Measurements from ENCODE around the gene REC8. TPM values are rescaled to one million over a fixed set of nuclear protein-coding genes. Genes with fewer than 3 reads are reported as not detected.
A peak's percentile ranks its signal among the peaks of the same experiment; 100 is the strongest.

Gene REC8
- total RNA-seq, 8 experiments from 2014 or later: 2.6 to 41.2 (median 23.5) TPM

DNA sequence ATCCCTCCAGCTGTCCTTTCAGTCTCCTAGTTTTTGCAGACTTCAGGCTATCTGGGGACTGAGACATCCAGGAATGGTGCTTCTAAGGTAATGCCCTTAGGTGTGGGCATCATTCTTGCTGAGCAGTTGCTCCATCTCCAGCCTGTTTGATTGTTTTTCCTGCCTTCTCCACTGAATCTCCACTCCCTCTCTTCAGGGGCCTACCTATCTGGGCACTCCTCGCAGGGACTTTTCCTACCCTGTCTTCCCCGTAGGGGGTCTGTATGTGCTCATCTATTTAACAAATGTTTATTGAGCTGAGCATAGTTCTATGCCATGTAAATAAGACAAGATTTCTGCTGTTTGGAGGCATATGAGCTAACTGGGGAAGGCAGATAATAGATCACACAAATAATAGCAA lies 38.9 kb upstream of the REC8 start:
- in situ Hi-C loops (cut with MboI; ENCODE audit: low pct_unique_long_range_greater_than_20kb in 2 of 9, low sequenced_read_pairs in 9 of 9, unreplicated experiment in 9 of 9): no loop called here
- ATAC-seq (replicated peaks in 6 of 8): no peak

DNA sequence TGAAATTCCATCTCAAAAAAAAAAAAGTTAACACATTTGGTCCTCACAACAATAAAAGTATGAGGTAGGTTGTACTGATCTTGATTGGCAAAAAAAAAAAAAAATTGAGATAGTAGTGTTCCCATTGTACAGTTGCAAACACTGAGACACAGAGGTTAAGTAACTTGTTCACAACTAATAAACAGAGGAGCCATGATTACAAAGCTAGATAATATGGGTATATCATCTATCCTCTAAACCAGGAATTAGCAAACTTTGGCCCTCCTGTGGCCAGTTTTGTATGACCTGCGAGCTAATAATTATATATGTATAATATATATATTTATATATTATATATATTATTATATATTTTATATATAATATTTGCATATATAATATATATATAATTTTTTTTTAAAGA lies 38.1 kb upstream of the REC8 start:
- Histone ChIP-seq H3K4me3 (no peak overlapping the region), H3K4me1 (replicated peaks in 1 of 2) (peaks cover 2 to 5% of the 10 kb centered on the region in 2 donors), H3K27ac (no peak overlapping the region)
- no peak for ATAC-seq (replicated peaks in 6 of 8)
- in situ Hi-C loops (cut with MboI; ENCODE audit: low pct_unique_long_range_greater_than_20kb in 2 of 9, low sequenced_read_pairs in 9 of 9, unreplicated experiment in 9 of 9): no loop called here
- WGBS, 10 experiments: 73 to 100% (median 100%) methylated on average over 1 of the region's 1 CpG; no CpG with 5 or more reads in 5 of the 10 experiments

More for the DNA sequence above, 38.9 kb upstream of the REC8 start:
- H3K4me1 ChIP-seq (replicated peaks in 1 of 2): peaks cover 2 to 5% of the 10 kb centered on the region in 2 donors
- 85 to 100% (median 91%) methylated on average over 1 to 2 of the region's 2 CpGs; no CpG with 5 or more reads in 4 of the 10 experiments for WGBS, 10 experiments
- H3K4me3 ChIP-seq: no peak overlapping the region
- no peak overlapping the region for H3K27ac ChIP-seq

DNA sequence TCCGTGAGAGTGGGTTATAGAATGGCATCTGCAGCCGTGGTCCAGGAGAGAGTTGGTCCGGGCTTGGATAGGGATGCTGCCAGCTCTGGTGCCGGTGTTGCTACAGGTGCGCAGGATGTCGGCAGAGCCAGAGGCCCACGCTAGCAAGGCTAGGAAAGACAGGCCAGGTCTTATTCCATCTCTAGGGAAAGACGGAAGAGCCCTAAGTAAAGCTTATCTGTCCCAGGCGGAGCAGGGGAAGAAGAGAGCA lies 36.4 kb upstream of the REC8 start:
- H3K4me3 ChIP-seq: peak overlapping the region; percentile 52 to 95 (median 59)
- peak overlapping the region; percentile 12 to 50 for H3K27ac ChIP-seq
- ATAC-seq (replicated peaks in 6 of 8): no peak
- in situ Hi-C loops (cut with MboI; ENCODE audit: low pct_unique_long_range_greater_than_20kb in 2 of 9, low sequenced_read_pairs in 9 of 9, unreplicated experiment in 9 of 9): no loop called here
- WGBS, 10 experiments: 0 to 40% (median 15%) methylated on average over 2 to 8 of the region's 9 CpGs; no CpG with 5 or more reads in 2 of the 10 experiments
- peaks cover 6 to 8% of the 10 kb centered on the region in 2 donors for H3K4me1 ChIP-seq (replicated peaks in 1 of 2)

DNA sequence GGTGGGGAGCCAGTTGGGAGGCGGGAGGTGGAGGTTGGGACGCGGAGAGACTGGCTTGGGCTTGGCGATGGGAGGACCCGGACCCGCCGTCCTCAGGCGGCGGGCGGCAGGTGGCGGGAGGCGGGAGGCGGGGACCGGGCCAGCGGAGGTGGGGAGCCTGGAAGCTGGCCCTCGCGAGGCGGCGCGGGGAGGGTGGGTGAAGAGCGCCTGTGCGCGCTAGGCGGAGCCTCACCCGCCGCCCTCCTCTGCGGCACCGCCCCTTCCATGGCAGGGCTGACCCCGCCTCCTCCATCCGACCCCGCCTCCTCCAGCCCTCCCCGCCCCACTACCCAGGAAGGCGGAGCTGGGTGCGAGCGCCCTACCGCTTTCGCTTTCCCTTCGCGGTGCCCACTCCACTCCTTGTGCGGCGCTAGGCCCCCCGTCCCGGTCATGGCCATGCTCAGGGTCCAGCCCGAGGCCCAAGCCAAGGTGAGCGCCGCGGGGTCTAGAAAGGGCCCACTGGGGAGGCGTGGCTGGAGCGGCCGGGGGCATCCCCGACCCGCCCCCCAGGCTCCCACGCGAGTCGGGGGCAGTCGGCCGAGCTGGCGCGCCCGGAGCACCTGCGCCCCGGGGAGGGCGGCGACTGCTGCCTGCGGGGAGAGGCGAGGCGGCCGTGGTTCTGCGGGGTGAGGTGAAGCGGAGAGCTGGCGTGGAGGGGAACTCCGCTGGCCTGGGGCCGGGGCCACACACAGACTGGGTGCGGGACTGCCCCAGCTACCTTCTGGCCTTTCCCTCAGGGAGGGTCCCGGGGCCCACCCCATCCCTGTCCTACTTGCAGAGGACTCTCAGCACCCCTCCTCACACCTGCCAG lies 35.8 kb upstream of the REC8 start, which contains the start of gene PSME1:
Gene PSME1, plus strand, starts transcription at position 361 of the 850 bp plus-strand sequence. Its CDS starts 69 bp downstream, at position 430.
- ATAC-seq (replicated peaks in 6 of 8): peak; percentile 87 to 93 (median 90)
- peak within 1 kb of the TSS; percentile 29 to 69 for H3K27ac ChIP-seq
- peaks cover 6 to 8% of the 10 kb centered on the region in 2 donors for H3K4me1 ChIP-seq (replicated peaks in 1 of 2)
- in situ Hi-C loops (cut with MboI; ENCODE audit: low pct_unique_long_range_greater_than_20kb in 2 of 9, low sequenced_read_pairs in 9 of 9, unreplicated experiment in 9 of 9): no loop called here
- H3K4me3 ChIP-seq: peak within 1 kb of the TSS; percentile 52 to 95 (median 59)
- 0% methylated on average over 1 of the region's 75 CpGs; no CpG with 5 or more reads in 9 of the 10 experiments for WGBS, 10 experiments

DNA sequence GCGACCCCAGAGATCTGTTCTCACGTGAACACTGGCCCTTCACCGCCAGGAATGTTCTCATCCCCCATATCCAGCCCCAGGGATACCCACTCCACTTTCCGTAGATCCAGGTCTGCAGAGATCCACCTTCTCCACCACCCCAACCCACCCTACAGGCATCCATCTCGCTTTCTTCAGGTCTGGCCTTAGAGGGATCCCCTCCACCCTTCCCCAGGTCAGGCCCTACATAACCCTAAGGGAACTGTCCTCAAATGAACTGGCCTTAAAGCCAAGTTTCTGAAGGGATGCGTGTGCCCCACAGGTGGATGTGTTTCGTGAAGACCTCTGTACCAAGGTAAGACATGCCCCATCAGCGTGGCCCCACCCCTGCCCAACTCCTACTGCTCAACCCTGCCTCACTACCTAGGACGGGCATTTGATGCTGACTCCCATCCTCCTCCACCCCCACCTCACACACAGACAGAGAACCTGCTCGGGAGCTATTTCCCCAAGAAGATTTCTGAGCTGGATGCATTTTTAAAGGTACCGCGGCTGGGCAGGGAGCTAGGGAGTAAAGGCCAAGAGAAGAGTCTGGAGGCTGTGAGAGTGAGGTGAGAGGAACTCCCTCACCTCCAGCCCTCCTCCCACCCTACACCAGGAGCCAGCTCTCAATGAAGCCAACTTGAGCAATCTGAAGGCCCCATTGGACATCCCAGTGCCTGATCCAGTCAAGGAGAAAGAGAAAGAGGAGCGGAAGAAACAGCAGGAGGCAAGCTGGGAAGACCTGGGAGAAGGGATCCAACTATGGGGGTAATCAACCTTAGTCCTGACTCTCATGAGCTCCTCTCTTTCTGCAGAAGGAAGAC lies 35.0 kb upstream of the REC8 start:
- Histone ChIP-seq H3K4me3 (peak overlapping the region; percentile 52 to 95 (median 59)), H3K4me1 (replicated peaks in 1 of 2) (peaks cover 6 to 8% of the 10 kb centered on the region in 2 donors), H3K27ac (peak overlapping the region in 1 of 2 donors; percentile 69)
- no peak for ATAC-seq (replicated peaks in 6 of 8)
- WGBS, 10 experiments: 20 to 100% (median 82%) methylated on average over 1 to 4 of the region's 13 CpGs; no CpG with 5 or more reads in 2 of the 10 experiments
- in situ Hi-C loops (cut with MboI; ENCODE audit: low pct_unique_long_range_greater_than_20kb in 2 of 9, low sequenced_read_pairs in 9 of 9, unreplicated experiment in 9 of 9): no loop called here

DNA sequence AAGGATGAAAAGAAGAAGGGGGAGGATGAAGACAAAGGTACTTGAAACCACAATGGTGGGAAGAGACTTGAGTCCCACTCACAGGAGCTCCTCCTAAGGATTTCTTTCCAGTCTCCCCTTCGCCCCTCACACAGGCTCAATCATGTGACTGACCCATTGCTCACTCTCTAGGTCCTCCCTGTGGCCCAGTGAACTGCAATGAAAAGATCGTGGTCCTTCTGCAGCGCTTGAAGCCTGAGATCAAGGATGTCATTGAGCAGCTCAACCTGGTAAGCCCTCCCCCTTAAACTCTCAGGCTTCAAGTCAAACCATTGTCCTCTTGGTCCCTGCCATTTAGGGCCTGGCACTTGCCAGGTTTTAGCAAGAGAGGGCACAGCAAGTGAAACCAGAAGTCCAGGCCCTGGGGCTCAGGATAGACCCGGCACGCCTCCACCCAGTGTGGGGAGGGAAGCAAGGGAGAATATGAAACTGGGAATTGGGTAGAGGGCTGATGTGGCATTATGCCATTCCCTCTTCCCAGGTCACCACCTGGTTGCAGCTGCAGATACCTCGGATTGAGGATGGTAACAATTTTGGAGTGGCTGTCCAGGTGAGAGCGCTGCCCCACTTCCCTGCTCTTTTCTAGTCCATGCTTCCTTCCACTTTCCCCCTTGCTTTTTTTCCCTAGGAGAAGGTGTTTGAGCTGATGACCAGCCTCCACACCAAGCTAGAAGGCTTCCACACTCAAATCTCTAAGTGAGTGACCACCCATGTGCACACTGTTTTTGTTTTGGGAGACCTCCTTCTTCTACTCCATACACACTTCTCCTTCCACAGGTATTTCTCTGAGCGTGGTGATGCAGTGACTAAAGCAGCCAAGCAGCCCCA lies 34.1 kb upstream of the REC8 start:
- WGBS, 10 experiments: 50 to 100% (median 95%) methylated on average over 1 to 4 of the region's 8 CpGs; no CpG with 5 or more reads in 4 of the 10 experiments
- Histone ChIP-seq H3K27ac (no peak overlapping the region), H3K4me3 (no peak overlapping the region), H3K4me1 (replicated peaks in 1 of 2) (peaks cover 6 to 12% of the 10 kb centered on the region in 2 donors)
- in situ Hi-C loops (cut with MboI; ENCODE audit: low pct_unique_long_range_greater_than_20kb in 2 of 9, low sequenced_read_pairs in 9 of 9, unreplicated experiment in 9 of 9): no loop called here
- ATAC-seq (replicated peaks in 6 of 8): no peak

DNA sequence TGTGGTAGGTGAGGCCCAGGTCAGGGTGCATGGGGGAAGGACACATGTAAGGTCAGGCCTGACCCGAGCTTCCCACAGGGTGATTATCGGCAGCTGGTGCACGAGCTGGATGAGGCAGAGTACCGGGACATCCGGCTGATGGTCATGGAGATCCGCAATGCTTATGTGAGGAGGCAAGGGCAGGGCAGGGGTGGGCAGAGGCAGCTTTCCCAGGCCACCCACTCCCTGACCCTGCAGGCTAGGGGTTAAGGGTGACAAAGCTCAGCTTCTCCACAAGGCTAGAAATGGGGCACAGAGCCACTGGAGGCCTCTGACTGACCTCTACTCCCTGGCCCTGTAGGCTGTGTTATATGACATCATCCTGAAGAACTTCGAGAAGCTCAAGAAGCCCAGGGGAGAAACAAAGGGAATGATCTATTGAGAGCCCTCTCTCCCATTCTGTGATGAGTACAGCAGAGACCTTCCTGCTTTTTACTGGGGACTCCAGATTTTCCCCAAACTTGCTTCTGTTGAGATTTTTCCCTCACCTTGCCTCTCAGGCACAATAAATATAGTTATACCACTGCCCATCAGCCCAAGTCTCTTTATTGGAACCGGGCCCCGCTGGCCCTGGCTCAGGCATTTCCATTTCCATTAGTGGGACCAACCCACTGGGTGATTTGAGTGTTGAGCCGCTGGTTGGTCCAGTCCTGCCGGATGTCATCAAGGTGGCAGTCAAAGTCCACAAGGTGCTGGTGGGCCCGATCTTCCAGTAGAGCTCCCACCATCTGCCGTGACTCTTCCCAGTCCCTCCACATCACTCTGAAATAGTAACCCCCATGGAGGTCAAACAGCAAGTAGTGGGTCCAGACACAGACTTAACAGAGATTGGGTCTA lies 33.2 kb upstream of the REC8 start:
- H3K27ac ChIP-seq: no peak overlapping the region
- 60 to 100% (median 86%) methylated on average over 1 to 7 of the region's 13 CpGs; no CpG with 5 or more reads in 2 of the 10 experiments for WGBS, 10 experiments
- in situ Hi-C loops (cut with MboI; ENCODE audit: low pct_unique_long_range_greater_than_20kb in 2 of 9, low sequenced_read_pairs in 9 of 9, unreplicated experiment in 9 of 9): no loop called here
- no peak overlapping the region for H3K4me3 ChIP-seq
- ATAC-seq (replicated peaks in 6 of 8): no peak
- H3K4me1 ChIP-seq (replicated peaks in 1 of 2): peaks cover 6 to 12% of the 10 kb centered on the region in 2 donors

DNA sequence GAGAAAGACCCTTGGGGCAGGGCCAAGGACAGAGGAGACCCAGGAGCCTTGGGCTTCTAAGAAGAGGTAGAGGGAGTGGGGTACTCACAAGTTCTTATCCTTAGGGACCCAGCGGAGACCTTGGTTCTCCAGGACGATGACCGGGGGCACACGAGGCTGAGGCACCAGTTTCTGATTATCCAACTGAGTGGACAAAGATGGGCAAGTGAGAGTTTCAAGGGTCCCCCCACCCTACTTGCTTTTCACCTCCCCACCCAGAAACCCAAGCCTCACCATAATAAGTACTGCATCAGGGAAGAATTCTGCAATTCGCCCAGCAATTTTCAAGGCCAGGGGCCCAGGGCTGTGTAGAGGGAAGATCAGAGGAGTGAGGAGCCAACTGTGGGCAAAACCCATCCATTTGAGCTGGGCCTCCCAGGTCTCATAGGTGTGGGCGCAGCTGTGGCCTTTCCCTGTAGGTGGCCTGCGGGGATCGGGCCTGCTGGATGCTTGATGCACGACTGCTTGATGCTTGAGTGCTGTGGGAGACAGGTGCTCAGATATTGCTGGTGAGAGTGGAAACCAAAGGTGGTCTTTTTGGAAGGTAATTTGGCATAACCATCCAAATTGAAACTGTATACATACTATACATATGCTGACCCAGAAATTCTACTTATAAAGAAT lies 32.5 kb upstream of the REC8 start:
- WGBS, 10 experiments: 78 to 98% (median 88%) methylated on average over 1 to 7 of the region's 9 CpGs; no CpG with 5 or more reads in 6 of the 10 experiments
- no peak for ATAC-seq (replicated peaks in 6 of 8)
- Histone ChIP-seq H3K4me3 (peak overlapping the region in 2 of 5 donors; percentile 74), H3K27ac (no peak overlapping the region), H3K4me1 (replicated peaks in 1 of 2) (peaks cover 6 to 12% of the 10 kb centered on the region in 2 donors)
- in situ Hi-C loops (cut with MboI; ENCODE audit: low pct_unique_long_range_greater_than_20kb in 2 of 9, low sequenced_read_pairs in 9 of 9, unreplicated experiment in 9 of 9): no loop called here

DNA sequence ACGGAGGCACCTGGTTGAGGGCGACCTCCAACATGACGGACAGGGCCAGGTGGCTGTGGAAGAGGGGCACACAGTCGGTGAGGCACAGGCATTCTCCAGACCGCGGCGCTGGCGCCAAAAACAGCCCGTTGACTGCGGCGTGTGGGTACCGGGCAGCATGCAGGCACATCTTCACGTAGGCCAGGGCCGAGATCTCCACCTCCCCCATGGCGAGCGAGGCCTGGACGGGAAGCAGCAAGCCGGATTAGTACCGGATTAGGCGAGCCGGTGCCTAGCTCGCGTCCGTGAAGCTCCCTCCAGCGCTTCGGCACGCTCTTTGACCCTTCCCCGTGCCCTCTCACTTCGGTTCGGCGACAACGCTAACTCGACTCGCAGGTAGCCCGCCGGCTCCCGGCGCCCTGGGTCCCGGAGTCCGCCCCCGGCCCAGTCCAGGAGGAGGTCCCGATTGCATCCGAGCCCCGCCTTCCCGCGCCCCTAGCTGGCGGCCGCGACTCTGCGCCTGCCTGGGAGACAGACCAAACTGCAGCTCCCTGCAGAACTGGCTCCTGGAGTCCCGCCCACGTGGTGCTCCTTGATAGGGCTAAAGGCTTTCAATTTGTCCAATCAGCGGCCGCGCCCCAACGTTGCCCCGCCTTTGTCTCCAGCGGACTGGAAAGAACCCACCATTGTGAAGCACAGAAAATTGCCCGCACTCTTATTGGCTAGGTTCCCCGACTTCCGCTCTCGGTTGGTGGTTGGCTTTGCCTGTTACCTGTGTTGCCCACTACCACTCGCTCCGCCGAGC lies 30.6 kb upstream of the REC8 start, which contains the start of gene EMC9:
Gene EMC9, minus strand, starts transcription at position 495 of the 784 bp plus-strand sequence. Its CDS starts 287 bp downstream, at position 208.
- in situ Hi-C loops (cut with MboI; ENCODE audit: low pct_unique_long_range_greater_than_20kb in 2 of 9, low sequenced_read_pairs in 9 of 9, unreplicated experiment in 9 of 9): no loop called here

DNA sequence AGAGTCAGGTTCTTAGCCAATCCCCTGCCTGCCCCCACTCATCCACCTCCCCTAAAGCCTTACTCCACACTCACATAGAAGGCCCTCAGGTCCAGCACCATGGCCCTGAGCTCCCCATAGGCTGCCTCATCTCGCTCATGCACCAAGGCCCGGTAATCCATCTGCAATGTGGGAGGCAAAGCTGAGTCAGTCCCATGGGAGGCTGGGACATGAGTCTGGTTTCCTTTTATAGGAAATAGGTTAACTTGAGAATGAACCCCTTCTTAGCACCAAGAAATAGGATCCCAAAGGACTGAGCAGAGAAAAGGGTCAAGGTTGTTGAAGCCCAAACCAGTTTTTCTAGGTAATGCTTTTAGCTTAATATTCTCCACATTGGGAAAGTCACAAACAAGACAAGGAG lies 28.4 kb upstream of the REC8 start:
- H3K4me3 ChIP-seq: no peak overlapping the region
- no peak overlapping the region for H3K27ac ChIP-seq
- no peak for ATAC-seq (replicated peaks in 6 of 8)

More for the DNA sequence above, 30.6 kb upstream of the REC8 start, which contains the start of gene EMC9:
- ATAC-seq (replicated peaks in 6 of 8): peak; percentile 85 to 92 (median 90)
- Histone ChIP-seq H3K4me3 (peak within 1 kb of the TSS; percentile 60 to 77 (median 74)), H3K4me1 (replicated peaks in 1 of 2) (peaks cover 10 to 12% of the 10 kb centered on the region in 2 donors), H3K27ac (peak within 1 kb of the TSS; percentile 58 to 81)
- 0 to 3% (median 0%) methylated on average over 2 to 11 of the region's 65 CpGs; no CpG with 5 or more reads in 7 of the 10 experiments for whole genome bisulfite sequencing, 10 experiments

More for the DNA sequence above, 28.4 kb upstream of the REC8 start:
- in situ Hi-C loops (cut with MboI; ENCODE audit: low pct_unique_long_range_greater_than_20kb in 2 of 9, low sequenced_read_pairs in 9 of 9, unreplicated experiment in 9 of 9): no loop called here
- no CpG with 5 or more reads among the region's 2 CpGs for WGBS, 10 experiments
- H3K4me1 ChIP-seq (replicated peaks in 1 of 2): peaks cover 12 to 14% of the 10 kb centered on the region in 2 donors

Data from motor neuron (in vitro differentiated cells).